ENCODE data around the gene SOX14.

SOX14 gene

DNA sequence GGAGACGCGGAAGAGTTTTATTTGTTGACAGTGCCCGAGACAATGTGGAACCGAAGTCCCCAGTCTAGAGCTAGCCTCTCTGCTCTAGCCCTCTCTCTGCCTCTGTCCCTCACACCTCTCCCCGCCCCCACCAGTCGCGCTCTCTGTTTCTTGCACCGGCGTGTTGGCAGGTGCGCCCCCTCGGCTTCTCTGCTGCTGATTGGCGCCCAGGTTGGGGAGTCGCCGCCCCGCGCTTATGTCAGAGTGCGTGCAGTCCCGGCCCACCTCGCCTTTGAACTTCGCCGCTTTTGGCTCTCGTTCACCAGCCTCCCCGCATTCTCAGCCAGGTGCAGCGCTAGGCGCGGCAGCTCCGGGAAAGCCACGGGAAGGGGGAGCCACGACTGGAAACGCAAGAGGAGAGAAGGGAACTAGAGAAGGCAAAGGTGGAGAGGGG is at the start of gene SOX14:
TSS of gene SOX14 (plus strand) at position 315 of the 433 bp plus-strand sequence. CDS start 470 bp downstream, outside the sequence.
- peak; percentile 7 to 18 for DNase-seq

DNA sequence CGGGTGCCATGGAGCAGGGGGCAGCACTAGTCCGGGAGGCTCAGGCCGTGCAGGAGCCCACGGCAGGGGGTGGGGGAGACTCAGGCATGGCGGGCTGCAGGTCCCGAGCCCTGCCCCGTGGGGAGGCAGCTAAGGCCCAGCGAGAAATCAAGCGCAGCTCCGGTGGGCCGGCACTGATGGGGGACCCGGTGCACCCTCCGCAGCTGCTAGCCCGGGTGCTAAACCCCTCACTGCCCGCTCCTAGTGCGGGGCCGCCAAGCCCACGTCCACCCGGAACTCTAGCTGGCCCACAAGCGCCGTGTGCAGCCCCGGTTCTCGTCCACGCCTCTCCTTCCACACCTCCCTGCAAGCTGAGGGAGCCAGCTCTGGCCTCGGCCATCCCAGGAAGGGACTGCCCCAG is 49.6 kb upstream of the SOX14 start:
- no peak for DNase-seq

GRCh38 chr3:137724240-137724639 is 39.9 kb upstream of the SOX14 start:
- no peak for DNase-seq

DNA sequence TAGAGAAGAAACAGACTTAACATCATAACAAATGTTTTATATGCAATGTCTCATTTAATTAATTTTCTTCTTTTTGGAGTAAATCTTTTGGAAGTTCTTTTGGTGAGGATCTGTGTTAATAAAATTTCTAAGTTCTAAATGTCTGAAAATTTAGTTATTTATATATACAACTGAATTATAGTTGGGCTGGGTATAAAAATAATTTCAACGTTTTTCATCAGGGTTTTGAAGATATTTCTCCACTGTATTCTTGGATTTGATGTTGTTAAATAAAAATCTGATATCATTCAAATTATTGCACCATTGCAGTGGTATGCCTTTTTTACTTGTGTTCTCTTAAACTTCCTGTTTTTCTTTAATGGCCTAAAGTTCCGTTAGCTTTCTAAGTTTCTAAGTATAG is 26.9 kb upstream of the SOX14 start:
- no peak for DNase-seq

- DNase-seq = no peak
Observed at GRCh38 chr3:137738710-137739109, 25.4 kb upstream of the SOX14 start.

GRCh38 chr3:137743608-137744007 is 20.5 kb upstream of the SOX14 start:
- no peak for DNase-seq

DNA sequence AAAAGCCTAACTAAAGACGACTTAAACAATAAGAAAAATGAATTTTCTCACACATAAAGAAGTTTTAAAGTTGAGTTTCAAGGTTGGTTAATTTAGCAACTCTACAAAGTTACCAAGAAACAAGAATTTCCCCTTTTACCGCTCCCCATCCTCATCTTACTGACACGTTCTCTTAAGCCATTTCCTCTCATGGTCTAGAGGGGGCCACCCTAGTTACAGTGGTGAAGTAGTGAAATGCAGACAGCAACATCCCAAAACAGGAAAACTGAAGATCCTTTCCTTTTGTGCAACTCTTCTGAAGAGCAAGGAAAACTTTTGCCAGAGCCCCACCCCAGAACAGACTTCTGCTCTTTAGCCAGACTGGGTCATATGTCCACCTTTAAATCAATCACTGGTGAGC is 17.3 kb upstream of the SOX14 start:
- no peak for DNase-seq

DNA sequence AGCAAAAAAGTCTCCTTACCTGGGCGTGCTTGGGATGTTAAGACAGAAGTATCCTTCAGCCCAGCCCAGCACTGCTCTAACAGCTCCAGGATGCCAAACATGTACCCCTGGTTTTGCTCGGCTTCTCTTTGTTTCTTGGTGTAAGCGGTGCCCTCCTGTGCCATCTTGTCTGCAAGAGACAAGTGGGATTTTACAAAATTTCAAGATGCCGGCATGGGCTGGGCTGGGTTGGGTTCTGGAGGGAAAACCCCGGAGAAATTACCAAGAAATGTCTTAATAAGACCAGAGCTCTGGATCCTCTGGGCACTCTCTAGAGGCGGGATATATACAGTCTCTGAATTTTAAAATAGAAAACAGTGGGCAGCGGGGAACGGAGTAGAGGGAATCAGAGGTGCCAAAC is 4.6 kb upstream of the SOX14 start:
- DNase-seq = no peak

DNA sequence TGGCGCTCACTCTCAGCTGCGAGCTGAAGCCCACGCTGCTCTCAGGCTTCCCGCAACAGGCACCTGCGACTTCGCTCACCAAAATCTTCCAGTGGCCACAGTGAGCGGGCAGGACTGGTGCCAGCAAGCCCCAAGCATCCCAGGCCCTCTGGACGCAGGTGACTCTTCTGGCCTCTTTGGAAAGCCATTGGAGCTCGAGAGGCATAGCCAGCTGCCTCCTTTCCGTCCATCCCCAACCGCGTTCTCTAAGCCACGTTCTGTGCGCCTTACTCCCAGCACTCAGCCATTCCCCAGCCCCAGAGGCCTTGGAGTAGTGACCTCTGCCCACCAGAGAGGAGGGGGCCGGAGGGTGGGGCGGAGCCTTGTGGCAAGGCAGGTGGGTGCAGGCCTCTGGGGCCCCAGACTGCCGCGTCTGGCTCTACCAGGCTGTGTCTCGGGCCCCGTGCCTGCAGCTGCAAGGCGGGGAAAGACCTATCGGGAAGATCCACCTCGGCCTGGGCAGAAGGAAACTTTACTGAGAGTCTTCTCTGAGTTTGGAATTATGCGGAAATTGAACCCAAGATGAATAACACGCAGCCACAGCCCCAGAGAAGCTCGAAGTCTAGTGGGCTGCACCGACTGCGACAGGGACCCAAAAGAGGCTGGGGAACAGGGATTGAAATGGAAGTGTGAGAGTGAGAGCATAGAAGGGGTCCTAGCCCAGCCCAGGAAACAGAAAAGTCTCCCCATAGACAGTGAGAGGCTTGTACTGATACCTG is 3.6 kb upstream of the SOX14 start:
- no peak for DNase-seq

GRCh38 chr3:137761099-137761562 is 3.0 kb upstream of the SOX14 start:
- no peak for DNase-seq

DNA sequence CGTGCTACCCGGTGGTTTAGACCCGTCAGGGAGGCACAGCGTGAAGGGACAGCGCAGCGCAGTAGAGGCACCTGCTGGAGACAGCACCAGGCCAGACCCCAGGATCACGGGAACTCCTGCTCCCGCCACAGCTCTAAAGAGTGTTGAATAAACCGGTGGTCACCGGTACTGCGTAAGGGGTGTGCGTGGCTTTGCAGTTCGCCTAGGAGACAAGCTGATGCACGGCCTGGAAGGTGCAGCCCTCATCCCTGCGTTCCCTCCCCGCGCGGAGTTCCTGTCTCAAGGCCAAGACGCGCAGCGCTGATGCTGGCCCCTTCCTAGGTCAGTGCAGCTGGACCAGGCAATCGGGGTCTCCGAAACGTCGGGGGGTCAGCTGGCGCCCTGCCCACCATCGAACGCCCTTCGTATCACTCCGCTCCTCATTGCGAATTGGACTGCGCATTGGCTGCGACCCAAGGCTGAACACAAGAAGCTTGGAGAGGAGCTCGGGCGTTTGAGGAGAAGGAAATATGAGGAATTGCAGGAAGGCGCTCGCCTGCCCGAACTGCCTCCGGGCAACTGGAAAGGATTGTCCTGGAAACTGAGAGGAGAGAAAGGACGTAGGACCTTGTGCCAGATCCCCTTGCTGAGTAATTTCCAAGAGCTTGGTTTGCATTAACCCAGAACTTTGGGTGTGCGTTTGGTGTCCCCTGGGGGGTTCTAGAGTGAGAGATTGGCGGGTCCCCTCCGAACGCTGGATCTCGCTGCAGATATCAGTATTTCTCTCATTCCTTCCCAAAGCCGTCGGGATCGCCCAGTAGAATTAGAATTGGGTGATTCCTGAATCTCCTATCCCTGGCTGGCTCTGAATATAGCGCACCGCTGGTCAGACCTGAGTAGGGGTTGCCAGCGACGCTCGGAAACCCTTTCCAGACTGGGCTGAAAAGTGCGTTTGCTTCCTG is 2.3 kb upstream of the SOX14 start:
- DNase-seq = no peak

DNA sequence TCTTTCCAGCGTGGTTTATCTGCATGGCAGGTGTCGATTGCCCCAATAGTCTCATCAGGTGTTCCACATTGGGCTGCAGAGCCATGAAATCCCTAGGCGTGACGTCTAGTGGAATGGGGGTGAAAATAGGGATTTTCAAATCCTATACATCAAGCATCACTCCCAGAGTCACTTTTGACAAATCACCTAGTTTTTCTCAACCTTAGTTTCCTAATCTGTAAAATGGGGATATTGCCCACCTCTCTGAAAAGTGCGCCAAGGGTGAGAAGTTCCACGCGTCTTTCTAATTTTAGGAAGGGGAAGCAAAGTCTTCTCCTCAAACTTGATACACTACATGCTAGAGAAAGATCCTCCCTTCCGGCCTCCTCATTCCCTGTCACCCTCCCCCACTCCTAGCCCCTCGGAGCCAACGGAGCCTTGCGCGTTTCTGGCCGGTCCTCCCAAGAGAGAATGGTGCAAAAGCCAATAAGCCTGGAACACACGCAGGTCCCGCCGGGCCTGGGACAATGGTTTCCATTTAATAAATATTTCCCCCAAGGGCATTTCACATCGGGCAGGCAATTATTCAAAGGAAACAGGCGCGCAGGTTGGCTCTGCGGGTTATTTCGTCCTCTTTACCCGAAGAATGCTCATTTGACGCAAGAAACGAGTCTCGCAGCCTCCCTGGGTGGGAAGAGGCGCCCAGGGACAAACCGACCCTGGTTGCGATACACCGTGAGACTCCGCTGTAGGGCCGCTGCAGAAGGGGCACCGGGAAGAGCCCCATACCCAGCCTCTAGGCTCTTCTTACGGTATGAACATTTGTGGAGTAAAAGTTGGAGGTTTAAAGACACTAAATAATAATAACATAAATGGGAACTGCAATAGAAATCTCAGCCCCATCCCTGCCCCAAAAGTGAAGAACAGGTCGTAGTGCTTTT is 1.2 kb upstream of the SOX14 start:
- DNase-seq = no peak

DNA sequence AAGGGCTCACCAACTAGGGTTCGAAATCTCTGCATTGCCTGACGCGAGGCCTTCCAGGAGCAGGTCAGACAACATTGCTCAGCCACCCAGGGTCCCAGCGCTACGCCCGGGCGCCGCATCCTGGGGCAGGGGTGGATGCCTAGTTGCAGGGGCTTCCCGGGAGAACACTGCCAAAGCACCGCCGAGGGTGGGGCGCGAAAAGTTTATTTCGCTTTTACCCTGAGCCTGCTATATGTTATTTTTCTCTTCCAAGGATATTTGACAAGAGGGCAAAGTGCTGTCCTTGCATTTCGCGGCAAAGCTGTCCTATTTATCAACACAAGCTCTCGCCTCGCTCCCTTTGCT is 549 bp upstream of the SOX14 start:
- no peak for DNase-seq

DNA sequence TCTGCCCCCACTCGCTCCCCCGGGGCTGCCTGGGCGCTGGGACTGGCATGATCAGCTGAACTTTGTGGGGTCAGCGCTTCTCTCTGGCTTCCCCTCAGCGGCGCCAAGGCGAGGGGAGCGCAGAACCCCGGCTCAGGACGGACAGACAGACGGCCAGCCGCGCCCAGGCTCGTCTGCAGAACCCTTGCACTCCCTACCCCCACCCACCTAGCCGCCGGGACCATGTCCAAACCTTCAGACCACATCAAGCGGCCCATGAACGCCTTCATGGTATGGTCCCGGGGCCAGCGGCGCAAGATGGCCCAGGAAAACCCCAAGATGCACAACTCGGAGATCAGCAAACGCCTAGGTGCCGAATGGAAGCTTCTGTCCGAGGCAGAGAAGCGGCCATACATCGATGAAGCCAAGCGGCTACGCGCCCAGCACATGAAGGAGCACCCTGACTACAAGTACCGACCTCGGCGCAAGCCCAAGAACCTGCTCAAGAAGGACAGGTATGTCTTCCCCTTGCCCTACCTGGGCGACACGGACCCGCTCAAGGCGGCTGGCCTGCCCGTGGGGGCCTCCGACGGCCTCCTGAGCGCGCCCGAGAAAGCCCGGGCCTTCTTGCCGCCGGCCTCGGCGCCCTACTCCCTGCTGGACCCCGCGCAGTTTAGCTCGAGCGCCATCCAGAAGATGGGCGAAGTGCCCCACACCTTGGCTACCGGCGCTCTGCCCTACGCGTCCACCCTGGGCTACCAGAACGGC is 621 bp downstream of the SOX14 start:
- DNase-seq = no peak

DNA sequence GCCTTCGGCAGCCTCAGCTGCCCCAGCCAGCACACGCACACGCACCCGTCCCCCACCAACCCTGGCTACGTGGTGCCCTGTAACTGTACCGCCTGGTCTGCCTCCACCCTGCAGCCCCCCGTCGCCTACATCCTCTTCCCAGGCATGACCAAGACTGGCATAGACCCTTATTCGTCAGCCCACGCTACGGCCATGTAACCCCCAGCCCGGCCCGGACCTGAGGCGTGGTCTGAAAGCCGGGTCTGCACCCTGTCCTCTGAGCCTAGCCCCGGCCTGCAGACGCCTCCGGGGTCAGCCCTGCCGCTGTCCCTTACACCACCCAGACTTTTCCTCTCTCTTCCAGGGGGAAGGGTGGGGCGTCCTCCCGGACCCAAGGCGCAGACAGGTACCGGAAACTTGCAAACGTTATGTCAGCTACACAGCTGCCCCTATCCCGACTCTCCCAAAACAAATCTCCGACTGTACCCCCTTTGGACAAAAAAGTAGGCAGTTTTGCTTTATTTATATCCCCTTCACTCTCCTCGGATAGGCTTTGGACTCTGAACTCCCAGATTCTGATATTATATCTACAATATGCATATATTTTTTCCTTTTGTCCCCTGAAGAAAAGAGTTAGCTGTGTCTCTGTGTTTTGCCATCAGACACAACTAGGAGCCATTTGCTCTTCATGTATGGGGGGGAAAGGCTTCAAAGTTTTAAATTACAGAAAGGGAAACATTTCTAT is 1.4 kb downstream of the SOX14 start:
- no peak for DNase-seq

DNA sequence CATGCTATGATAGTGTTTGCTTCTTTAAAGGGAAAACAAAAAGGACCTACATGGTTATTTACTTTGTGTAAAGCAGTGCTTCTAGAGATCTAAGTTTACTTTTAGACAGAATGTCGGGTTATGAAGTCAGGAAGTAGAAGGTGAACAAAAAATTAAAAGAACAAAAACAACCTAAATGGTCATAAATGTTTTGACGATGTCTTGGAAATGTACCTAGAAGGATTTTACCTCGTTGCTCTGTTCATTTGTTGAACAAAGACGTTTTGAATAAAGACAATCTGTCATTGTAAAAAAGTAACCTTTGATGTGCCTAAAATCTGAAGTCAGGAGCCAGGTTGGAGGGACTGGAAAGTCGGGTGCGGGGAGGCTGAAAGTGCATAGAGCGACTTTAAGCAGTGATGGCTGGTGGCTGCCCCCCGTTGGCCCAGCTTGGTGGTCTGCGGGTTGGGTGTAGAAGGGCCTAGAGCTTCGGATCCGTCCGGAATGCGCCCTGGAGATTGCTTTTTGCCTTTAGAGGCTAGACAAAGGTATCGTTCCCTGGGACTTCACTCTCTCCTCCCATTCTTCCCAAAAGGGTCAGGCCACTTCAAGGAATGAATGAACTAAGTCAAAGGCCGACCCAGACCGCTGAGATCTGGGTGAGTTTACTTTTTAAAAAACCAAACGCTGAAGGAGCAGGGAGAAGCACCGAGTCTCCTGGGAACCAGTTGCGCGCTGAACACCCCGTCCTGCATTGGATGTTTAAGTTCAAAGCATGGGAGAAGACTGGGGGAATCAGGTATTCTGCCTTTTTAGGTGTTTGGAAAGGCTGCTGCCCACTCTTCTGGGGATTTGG is 2.1 kb downstream of the SOX14 start:
- no peak for DNase-seq

DNA sequence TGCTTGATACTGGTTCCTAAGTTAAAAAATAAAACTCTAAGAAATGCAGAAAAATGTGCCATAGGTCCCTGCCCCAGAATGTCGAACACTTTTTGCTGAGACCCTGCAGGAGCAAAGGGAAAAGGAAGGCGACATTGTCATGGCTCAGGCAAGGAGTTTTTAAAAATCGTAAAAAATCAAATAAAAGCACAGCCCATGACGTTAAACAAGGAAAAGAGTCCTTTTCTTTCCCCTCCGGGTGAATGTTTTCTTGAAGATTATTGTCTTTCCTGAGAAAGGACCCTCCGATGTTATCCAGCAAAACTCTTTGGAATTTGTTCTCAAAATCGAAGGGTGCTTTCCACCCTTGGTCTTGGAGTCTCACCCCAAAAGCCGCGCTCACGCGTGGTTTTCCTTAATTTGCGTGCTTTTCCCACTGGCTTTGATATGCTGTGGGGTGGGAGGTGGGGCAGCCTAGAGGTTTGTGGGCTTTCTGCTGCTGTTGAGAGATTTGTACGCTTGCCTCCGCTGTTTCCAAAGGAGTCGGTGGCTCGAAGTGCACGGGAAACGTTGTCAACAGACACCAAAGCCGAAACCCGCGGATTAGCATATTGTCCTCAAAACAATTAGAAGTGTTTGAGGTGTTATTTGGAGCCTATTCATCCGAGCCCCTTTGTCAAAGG is 2.9 kb downstream of the SOX14 start:
- DNase-seq = no peak

DNA sequence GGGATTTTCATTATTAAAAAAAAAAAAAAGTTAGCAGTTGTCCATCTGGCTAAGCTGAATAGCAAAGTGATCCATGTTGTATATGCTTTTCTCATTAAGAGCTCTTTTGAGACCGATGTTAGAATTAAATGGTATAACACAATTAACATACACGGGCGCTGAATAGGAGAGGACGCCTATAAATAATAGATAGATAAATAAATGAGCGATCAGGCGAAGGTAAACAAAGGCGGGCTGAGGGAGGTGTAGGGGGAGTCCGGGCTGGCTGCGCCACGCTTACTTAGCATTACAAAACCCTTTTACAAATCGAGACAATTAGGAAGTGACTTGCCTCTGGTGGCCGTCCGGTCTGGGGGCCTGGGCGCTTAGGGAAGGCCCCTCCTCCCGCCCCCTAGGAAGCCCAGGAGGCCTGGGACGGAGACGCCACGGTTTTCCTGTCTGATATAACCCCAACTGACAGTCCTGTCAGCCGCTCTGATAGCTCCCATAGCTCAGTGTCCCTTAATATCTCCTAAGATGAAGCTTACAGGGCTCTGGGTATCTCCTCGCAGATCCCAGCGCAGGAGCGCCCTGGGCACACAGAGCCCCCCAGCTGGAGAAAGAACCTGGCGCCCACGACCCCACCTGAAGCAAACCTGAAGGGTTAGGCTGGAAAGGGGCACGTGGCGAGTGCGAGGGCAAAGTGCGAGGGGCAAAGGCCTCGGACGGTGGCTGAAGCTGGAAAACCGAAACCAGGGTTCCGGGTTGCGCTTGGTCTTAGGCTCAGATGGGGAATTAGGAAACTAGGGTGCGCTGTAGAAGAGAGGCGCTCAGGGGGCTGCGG is 3.6 kb downstream of the SOX14 start:
- no peak for DNase-seq

All from NCI-H1930 (cell line).